Stimulated activated CD4-positive, alpha-beta T cell treated with anti-CD3 and anti-CD28 coated beads, Interleukin-15, amount 100 ng/mL, for 48 hours (primary cell): ENCODE data around the gene POLDIP2.
A peak's percentile ranks its signal among the peaks of the same experiment; 100 is the strongest.

ENCODE experiments used
- DNase-seq, 2 donors: peaks; one replicate each; pipeline ENCODE4 v3.0.0-alpha.2; 2020; ENCODE audit warnings: low read depth in 2 of 2

Gene POLDIP2

GRCh38 chr17:28357061-28357900 lies at the start of gene POLDIP2:
TSS of gene POLDIP2 (minus strand) at chr17:28357527. CDS start at chr17:28357448, 79 bp downstream.
- DNase-seq = peak; percentile 92 to 93

GRCh38 chr17:28406473-28406814 lies 49.1 kb upstream of the POLDIP2 start:
- DNase-seq = no peak

DNA sequence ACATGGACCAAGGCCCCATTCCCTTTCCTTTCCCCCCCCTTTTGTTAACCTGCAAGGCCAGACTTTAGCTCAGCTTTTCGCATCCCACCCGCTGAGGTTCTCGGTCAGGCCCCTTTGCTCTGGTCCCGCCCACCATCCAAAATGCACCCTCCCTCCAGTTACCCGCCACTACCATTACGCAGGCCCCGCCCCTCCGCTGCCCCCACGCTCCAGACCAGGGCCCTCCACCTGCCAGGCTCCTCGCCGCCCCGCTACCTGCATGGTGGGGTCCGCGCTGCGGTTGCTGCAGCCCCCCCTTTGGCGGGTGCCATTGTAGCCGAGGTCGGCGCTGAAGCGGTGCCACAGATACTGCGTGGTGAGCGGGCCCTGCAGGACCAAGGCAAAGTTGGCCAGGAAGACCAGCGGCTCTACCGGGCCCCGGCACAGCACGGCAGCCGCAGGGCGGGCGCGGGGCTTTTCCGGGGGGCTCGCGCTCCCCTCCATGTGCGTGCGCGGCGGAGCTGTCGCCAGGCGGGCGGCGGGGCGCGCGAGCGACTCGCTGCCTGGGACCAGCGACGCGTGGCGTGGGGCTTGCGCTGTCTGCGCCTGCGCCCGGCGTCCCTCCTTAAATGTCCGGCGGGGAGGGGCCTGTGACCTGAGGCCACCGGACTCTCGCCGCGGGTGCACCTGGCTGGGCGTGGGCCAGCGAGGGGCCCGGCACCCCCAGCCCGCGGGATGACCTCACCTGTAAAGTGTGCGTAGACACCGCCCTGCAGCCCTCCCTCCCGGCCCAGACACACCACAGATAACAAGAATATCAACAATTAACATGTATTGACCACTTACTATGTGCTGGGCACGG lies 48.5 kb upstream of the POLDIP2 start, which contains the start of gene SLC46A1:
SLC46A1 (minus strand) TSS at position 581 of the 841 bp plus-strand sequence; CDS start at position 483, 98 bp downstream.
- DNase-seq = peak in 1 of 2 donors; percentile 61

DNA sequence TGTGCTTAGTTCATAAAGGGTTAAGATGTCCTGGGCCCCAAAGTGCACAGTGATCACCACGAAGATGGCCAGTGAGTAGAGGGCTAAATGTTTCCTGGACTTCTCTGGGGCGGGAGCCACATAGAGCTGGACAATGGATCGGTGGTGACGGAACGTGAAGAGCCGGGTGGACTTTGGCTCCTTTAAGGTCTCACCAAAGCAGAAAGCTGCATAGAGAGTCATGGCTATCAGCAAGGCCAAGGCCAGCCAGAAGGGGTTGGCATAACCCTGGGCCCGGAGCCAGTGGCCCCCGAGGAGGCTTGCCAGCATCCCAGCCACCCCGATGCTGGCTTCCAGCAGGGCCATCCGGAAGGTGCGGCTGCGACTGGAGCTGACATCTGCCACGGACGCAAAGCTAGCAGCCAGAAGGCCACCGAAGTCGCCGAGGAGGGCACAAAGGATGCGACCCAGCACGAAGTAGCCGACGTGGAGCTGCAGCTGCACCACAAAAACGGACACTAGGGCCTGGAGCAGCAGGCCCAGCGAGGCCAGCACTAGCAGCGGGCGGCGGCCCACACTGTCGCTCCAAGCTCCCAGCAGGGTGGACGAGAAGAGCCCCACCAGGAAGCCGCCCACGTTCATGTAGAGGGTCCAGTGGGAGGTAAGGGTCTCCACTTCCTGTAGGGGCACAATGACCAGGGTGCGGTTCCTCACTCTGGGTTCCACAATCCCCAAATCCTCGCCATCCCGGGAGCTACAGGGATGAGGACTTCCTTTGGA lies 47.7 kb upstream of the POLDIP2 start:
- DNase-seq = no peak

DNA sequence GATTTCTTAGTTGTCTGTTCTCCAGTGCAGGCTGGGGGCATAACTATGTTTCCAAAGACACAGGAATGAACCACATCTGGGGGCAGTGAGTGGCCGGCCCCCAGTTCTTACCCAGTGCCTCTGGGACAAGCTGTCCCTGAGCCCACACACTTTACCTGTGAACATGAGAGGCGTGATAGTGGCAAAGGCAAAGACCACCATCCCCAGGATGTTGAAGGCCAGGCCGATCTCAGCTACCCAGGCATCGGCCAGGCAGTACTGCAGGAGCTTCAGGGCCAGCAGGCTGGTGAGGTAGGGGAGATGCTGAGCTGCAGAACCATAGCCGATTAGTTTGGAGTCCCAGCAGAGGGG lies 47.1 kb upstream of the POLDIP2 start:
- DNase-seq = no peak

- DNase-seq = no peak
Observed at GRCh38 chr17:28404007-28404406, 46.7 kb upstream of the POLDIP2 start.

DNA sequence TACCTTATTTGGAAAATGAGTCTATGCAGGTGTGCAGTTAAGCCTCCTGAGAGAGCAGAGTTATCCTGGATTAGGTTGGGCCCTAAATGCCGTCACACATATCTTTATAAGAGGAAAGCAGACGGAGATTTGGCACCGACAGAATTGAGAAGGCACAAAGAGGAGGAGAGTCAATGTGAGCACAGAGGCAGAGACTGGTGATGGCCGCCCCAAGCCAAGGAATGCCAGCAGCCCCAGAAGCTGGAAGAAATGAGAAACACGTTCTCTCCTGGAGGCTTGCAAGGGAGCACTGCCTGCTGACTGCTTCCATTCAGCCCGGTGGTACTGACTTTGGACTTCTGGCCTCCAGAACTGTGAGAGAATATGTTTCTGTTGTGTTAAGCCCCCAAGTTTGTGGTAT lies 45.5 kb upstream of the POLDIP2 start:
- DNase-seq = no peak

DNA sequence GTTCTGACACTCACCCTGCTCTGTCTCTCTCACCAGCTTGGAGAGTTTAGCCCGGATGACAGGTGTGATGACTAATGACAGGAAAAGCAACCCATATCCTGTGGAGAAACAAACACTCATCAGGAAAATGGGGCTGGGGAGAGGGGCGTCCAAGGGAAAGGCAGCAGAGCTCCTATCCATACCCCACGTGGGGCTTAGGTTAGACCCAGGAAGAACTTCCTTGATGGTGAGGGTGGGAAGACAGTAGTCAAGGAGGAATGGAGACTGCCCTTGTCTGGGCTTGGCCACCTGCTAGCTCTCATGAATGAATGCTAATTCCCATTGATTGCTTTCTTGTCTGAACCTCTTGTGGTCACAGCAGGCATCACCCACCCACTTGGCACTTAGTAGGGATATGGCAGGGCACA lies 44.9 kb upstream of the POLDIP2 start:
- DNase-seq = no peak

DNA sequence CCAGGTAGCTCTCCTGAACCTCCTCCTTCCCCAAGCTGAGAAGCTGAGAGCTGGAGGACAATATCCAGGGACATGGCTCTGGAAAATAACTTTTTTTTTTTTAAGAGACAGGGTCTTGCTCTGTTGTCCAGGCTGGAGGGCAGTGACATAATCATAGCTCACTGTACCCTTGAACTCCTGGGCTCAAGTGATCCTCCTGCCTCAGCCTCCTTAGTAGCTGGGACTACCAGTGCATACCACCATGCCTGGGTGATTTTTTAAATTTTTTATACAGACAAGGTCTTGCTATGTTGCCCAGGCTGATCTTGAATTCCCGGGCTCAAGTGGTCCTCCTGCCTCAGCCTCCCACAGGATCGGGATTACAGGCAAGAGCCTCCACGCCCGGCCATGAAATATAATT lies 42.5 kb upstream of the POLDIP2 start:
- DNase-seq = no peak

DNA sequence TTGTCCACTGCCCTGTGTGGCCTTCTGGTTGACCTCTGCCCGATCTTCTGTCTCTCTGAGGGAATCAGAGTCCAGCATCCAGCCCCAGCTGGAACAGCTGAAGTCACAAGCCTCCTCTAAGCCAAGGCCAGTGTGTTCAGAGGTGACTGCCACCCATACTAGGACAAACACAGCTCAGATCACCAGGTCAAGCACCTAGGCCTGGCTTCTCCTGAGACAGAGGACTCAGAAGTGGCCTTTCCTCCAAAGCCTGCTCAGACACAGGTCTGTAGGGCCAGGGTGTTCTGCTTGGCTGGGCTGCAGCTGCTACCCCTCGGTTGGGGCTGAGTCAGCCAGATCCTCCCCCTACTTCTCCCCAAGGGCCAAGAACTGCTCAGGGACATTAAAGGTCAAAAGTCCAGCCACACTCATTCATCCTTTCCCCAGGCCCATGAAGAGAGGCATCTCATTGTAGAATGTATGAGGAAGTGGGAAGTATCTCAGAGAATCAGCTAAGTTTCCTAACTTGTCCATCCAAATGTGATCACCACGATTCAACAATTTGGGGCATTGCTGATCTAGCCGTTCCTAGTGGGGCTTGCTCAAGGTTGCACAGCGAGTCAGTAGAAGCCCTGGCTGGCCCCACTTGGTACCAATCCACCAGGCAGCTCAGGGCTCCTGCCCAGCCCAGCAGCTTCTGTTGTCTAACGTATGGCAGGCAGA lies 41.1 kb upstream of the POLDIP2 start:
- no peak for DNase-seq

GRCh38 chr17:28397687-28398279 lies 40.5 kb upstream of the POLDIP2 start:
- no peak for DNase-seq

GRCh38 chr17:28397275-28397674 lies 39.9 kb upstream of the POLDIP2 start:
- no peak for DNase-seq

DNA sequence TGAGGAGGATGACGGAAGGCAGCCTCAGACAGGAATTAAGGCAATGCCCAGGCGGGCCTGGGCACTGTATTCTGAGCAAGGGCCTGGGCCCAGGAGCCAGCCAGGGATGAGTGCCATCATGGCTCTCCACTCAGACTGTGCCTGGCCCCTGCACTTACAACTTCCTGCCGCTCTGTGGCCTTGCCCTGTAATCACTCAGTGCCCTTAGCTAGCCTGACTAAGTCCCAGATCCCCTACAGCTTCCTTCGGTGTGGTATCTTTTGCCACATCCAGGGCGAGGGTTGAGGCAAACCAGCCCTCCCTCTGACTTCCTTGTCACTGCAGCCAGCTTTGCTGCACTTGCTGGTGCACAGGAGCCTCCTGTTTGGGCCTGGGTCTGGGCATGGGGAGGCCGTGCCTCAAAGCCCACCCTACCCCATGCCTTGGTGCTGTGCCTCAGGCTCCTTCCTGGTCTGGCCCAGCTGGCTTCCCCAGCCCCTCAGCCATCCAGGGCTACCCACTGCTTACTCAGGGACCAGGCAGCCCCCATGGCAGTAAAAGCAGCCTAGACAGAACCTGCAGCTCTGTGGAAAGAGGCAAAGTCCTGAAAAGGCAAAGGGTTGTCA lies 39.4 kb upstream of the POLDIP2 start:
- no peak for DNase-seq

GRCh38 chr17:28395968-28396367 lies 38.6 kb upstream of the POLDIP2 start:
- DNase-seq = no peak

DNA sequence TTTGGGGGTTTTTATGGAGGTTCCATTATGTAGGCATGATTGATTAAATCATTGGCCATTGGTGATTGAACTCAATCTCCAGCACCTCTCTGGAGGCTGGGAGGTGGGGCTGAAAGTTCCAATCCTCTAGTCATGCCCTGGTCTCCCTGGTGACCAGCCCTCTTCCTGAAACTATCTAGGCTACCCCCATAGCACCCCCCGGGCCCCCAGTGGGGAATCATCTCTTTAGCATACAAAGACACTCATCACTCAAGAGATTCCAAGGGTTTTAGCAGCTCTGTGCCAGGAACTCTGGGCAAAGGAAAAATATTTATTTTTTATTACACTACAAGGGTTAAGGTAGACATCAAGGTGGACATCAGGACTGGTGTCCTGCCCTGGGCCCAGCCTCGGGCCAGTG lies 38.1 kb upstream of the POLDIP2 start:
- no peak for DNase-seq

DNA sequence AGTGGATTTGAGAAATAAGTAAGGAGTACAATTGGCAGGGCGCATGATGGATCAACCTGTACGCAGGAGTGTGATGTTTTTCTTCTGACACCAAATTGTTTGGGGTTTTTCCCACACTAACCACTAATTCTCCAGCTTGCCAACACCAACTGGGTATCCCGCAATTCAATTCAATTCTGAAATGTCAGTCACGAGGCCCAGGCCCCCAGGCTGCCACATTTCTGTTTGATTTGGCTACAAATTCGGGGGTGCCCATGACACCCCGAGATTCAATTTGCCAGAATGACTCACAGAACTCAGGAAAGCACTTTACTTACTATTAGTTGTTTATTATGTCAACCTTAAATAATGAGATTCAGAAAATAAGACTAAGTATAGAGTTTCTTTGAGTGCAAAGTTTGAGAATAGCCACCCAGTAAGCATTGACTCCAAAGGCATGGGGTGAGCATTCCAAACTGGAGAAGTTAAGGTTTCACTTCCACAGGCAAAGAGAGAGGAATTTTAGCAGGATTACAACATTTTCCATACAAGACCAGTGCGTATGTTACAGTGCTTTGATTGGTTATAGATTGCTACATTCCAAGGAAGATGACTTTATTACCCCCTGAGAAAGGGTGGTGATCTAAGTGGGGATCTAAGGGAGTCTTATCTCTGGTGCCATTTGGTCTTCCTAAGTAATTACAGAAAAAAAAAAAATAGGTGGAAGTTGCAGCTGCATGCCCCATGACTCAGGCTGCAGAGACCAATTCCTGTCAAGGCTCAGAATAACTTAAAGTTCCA lies 37.2 kb upstream of the POLDIP2 start:
- no peak for DNase-seq

GRCh38 chr17:28392491-28392890 lies 35.2 kb upstream of the POLDIP2 start:
- DNase-seq = no peak

GRCh38 chr17:28391401-28391800 lies 34.1 kb upstream of the POLDIP2 start:
- no peak for DNase-seq

DNA sequence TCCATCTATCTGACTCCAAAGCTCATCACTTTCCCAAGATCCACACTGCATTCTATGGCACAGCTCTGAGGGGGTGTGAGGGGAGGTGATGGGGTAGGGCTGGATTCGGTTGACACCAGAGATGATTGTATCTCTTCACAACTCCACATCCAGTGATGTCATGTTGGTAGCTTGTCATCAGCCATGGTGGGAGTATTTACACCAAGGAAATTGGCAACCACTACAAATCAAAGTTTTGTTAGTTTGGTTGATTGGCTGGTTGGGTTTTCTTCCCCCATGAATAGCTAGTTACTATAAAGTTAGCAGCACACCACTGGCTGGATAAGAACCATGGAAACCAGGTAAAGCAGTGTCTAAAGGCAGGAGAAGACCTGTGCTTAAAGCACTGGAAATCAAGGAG lies 33.7 kb upstream of the POLDIP2 start:
- no peak for DNase-seq

DNA sequence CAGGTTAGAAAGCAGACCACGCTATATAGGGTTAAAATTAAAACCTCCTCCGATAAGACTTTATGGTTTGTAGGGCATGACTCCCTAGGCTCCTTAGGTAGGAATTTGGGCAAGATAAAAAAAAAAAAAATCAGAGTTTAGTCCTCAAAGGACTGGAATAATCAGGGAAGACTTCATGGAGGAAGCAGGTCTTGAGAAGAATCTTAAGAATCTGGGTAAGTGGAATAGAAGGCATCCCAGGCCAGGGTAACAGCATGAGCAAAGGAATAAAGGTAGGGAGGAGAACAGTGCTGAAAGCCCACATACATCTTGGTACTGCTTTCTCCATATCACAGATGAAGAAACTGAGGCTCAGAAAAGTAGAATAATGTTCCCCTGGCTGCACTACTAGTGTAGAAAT lies 33.2 kb upstream of the POLDIP2 start:
- no peak for DNase-seq
